HG02571 (cell line): ENCODE data around the gene SEMG2.

Source experiments
- ATAC-seq: cut with Tn5 transposase; IDR thresholded peaks from one replicate; pipeline ENCODE4 v1.9.1; 2021; ENCODE audit warnings: mild to moderate bottlenecking, moderate library complexity; ENCODE audit not compliant: unreplicated experiment

SEMG2 gene, protein sequence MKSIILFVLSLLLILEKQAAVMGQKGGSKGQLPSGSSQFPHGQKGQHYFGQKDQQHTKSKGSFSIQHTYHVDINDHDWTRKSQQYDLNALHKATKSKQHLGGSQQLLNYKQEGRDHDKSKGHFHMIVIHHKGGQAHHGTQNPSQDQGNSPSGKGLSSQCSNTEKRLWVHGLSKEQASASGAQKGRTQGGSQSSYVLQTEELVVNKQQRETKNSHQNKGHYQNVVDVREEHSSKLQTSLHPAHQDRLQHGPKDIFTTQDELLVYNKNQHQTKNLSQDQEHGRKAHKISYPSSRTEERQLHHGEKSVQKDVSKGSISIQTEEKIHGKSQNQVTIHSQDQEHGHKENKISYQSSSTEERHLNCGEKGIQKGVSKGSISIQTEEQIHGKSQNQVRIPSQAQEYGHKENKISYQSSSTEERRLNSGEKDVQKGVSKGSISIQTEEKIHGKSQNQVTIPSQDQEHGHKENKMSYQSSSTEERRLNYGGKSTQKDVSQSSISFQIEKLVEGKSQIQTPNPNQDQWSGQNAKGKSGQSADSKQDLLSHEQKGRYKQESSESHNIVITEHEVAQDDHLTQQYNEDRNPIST

DNA sequence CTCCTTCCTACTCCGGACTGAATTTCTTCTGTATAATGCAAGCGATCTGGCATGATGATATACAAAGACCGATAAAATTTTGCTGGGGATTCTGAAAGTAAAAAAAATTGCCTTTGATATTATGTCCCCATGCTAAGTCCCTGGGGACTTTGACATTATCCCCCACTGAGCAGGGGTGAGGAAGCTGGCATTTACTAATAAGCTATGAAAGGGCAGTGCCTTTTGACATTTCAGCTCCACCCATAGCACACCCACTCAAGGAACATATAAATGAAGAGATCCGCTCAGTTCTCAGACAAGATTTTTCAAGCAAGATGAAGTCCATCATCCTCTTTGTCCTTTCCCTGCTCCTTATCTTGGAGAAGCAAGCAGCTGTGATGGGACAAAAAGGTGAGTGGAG is at the start of gene SEMG2:
SEMG2 (plus strand) TSS at position 298 of the 400 bp plus-strand sequence; CDS start at position 315, 17 bp downstream.
- no peak for ATAC-seq

DNA sequence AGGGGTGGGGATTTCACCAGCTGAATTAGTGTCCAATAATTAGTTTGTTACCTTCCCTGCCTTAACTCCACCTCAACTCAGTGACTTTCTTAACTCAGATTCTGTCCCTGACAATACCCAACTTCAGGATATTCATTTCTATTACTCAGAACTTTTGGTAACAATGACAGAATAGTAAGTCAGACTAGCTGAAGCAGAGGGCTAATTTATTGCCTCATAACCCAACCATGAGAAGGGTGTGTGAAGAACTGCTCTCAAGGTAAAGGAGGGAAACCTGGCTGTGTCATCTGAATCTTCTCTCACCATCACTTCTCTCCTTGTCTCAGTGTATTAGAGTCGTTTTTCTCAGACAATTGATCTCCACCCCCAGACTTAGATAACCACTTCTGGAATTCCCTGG is 47.7 kb upstream of the SEMG2 start:
- ATAC-seq = no peak

DNA sequence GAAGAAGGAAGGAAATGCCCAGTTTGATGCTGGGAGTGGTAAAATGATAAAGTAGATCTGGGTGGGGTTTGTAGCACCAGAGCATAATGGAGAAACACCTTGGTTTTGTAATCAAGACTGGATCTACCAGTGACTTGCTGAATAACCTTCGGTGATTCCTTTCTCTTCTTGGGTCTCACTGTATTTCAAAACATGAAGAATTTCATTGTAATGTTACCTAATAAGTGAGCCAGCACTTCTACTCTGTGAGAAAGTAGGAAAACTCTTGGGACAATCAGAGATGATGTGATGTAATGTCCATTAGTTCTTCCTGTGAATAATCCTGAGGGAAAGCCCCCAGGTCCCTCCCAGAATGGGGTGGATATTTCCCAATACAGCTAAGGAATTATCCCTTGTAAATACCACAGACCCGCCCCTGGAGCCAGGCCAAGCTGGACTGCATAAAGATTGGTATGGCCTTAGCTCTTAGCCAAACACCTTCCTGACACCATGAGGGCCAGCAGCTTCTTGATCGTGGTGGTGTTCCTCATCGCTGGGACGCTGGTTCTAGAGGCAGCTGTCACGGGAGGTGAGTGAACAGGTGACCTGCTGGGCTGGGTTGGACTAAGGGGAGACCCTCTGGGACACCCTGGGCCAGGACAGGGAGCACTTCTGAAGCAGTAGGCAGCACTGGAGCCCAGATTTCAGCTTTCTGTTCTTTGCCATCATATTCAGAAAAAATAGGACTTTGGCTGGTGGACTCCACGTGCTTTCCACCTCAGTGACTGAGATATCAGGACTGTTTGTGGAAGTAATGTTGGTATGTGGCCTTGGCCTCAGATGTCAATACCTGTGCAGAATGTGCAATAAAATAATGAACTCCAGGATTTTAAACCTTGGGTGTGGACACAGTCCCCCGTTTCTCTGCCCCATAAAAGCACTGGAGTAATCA is 46.5 kb upstream of the SEMG2 start, which contains the start of gene PI3:
PI3 (plus strand) TSS at position 469 of the 931 bp plus-strand sequence; CDS start at position 490, 21 bp downstream.
- ATAC-seq = no peak

DNA sequence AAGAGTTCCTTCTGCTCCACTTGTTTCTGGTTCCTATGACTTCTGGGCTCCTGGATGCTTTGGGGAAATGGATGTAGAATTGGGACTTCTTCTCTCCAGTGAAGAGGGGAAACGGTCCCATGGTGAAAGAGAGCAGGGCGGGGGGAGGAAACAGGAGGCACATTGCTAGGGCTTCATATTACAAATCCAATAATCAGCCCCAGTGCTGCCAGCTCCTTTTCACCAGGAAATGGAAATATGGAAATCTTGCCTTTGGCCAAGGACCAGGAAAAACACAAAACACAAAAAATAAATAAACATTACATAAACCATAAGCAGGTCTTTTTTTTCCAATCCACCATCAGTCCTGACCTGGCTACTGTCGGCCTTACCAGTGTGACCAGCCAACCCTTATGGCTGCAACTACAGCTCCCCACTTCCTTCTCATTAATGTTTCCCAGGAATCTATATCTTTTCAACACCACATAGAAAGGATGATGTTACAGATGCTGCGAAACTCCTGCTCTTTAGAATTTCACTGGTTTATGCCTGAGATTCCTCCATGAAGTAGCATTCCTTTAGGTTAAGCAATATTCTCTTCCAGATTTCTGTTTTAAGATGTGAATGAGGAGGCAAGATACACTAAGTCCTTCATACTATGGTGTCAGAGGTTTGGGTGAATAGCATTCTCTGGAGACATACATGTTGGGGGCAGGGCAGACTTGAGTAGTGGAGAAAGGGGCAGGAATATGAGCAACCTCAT is 44.5 kb upstream of the SEMG2 start:
- ATAC-seq = no peak

DNA sequence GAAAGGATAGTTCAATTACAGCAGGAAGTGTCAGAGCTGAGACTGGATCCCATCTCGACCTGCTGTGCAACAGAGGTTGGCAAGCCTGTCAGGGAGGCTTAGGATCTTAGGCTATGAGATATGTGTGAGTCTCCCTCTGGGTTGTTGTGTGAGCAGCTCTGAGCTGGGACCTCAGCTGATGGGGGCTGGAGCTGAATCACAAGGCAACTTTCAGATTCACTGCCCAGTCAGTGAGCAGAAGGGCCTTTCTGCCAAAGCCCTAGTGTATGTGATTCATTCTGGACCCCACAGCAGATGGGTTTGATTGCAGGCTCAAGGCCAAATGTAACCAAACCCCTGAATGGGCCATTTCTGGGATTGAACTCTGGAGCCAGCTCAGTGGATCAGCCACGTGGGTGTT is 42.0 kb upstream of the SEMG2 start:
- no peak for ATAC-seq

DNA sequence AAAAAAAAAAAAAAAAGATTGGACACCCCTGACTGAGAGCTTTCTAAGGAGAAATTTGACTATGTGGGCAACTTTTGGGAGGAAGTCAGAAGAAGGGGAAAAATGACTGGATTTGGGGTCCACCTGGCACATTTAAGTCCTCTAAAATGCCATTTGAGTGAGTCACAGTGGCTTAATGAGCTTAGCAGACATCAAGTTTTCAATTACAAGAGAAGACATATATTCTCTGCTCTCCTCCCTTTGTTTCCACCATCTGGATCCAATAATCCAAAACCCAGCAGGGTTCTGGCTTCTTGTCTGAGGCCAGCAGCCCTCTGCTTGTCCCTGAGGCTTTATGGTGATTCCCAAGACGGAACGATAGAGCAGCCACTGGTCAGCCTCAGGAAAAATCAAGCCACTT is 39.5 kb upstream of the SEMG2 start:
- no peak for ATAC-seq

DNA sequence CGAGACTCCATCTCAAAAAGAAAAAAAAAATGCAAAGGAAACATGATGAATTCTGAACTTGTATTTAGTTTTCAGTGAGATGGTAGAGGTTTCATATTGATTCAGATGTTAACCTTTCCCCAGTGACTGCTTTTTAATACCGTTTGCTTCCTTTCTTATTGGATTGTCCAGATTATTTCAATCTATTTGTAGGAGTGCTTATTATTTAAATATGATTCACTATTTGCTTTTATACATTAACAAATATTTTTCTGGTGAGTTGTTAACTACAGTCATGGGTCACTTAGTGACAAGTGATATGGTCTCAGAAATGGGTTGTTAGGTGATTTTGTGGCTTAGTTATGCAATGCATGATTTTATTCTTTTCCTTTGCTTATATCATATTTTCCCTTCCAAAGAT is 38.1 kb upstream of the SEMG2 start:
- no peak for ATAC-seq

DNA sequence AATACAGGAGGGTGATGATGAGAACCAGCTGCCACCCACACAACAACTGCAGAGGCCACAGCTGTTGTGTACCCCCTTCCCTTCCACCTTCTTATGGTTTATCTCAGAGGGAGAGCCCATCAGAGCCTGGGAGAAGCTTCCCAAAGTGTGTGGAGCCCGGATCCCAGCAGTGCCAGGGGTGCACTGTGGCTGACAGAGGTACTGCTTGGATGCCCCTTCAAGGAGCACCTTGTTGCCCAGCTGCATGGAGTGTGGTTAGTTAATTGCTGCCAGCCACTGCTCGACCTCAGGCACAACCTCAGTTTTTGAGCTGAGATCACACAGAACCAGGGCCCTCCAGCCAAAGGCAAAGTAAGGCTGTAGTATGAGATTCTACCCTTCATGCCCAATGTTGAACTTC is 33.5 kb upstream of the SEMG2 start:
- ATAC-seq = no peak

DNA sequence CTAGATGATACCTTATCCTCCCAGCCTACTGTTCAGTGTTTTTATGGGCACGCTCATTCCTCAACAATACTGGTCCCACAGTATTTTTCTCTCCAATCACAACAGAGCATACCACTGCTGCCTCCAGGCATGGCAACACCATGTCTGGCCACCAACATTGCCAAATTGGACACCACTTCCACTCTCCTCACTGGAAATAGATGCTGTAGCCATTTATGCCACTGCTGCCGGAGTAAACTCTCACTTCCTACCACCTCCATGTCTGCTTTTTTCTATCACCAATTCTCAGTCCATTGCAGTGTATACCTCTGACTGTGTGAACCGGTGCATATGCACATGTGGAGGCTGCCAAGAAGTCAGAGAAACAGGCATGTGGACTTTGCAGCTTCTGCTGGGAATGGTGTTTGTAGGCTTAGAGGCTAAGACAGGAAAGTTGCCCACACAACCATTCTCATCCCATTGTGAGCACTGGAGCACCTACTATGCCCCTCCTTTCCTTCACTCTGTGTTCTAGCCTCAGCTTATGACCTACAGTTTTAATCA is 32.0 kb upstream of the SEMG2 start:
- no peak for ATAC-seq

DNA sequence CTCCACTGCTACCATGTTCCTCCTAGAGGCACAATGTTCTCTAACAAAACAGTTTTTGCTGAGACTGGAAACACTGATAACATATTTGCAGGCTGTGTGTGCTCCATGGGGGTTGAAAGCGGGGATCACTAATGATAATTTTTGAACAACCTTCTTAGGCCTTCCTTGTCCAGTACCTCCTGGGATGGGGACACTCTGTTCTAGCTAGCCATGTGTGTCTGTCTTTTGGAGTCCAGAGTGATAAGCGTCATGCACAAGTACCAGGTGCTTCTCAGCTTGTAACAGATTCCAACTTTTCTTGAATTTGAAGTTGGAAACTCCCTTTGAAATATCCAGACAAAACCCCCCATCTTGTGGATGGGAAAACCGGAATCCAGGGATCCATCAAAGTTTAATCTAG is 31.3 kb upstream of the SEMG2 start:
- ATAC-seq = no peak

DNA sequence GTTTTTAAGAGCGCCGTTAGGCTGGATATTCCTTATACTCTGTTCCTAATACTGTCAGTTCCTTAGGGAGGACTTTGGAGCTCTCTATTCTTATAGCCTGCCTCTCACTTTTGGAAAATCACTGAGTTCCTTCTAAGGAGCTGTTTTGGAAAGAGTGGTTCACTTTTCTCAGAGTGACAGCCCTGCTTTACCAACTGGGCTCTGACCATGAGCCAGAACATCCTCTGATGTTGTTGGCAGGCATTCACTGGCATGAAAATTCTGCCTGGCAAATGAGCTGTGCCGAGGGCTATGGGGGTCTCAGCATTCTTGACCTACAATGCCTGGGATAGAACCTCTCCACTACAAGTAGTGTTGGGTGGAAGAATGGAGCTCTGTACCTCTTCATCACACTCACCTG is 29.2 kb upstream of the SEMG2 start:
- ATAC-seq = no peak

DNA sequence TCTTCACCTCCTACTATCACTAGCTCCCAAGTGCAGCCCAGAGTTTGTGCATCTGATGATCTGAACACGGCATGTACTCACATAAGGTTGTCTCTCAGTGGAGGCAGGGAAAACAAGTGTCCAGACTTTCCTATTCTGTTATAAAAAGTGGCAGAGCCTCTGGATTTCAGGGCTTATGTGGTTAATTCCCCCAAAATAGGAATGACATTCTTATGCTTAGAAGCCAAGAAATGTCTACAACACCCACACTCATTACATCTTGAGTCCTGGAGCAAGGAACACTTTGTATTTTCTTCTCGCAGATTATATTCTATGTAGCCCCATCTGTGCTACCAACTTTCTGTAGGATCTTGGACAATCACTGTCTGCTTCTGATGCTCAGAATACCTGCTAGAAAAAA is 27.8 kb upstream of the SEMG2 start:
- no peak for ATAC-seq

DNA sequence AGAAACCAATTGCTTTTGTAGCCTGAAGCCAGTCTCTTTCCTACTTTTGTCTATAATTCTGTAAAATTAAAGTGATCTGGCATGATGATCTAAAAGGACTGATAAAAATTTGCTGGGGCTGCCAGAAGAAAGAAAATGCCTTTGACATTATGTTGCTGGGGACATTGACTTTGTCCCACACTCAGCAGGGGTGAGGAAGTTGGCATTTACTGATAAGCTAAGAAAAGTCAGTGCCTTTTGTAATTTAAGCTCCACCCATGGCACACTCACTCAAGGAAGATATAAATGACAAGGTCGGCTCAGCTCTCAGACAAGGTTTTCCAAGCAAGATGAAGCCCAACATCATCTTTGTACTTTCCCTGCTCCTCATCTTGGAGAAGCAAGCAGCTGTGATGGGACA is 14.4 kb upstream of the SEMG2 start, which contains the start of gene SEMG1:
SEMG1 (plus strand) TSS at position 309 of the 400 bp plus-strand sequence; CDS start at position 330, 21 bp downstream.
- ATAC-seq = no peak

DNA sequence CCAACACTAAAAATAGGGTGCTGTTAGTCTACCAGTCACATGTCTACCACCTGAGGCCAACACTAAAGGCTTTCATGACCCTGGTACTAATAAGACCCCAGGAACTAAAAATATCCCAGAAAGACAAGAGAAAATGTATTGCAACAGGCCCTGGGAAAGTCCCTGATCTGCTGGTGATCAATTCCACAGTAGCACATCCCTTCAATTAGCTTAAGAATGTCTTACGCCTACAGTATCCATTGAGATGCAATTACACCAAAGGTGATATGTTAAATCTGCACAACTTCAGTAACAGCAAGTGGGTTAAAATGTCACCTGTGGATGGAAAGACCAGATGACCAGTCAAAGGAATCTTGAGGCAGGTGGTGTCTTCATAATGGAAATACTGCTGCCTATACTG is 11.2 kb upstream of the SEMG2 start:
- no peak for ATAC-seq

DNA sequence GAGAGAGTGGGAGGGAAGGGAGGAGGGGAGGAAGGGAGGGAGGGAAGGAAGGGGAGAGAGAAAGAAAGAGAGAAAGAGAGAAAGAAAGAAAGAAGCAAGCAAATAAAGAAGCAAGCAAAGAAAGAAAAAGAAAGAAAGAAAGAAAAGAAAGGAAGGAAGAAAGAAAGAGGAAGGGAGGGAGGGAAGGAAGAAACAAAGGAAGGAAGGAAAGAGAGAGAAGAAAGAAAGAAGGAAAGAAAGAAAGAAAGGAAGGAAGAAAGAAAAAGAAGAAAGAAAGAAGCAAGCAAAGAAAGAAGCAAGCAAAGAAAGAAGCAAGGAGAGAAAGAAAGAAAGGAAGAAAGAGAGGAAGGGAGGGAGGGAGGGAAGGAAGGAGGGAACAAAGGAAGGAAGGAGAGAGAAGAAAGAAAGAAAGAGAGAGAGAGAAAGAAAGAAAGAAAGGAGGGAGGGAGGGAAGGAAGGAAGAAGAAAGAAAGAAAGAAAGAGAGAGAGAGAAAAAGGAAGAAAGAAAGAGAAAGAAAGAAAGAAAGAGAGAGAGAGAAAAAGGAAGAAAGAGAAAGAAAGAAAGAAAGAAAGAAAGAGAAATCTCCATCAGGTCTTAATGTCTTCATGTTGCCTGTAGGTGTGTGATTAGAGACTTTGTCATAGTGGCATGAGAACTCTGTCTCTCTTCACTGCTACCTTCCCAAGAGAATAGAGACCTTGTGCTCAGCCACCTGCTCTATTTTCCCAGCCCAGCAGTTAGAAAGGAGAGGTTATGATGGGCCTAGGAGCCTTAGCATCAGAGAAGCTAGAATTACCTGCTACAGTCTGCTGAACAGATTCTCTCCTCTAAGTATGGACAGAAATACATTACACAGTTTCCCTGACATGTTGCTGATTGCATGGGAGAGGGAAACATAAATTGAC is 9.4 kb upstream of the SEMG2 start:
- no peak for ATAC-seq

DNA sequence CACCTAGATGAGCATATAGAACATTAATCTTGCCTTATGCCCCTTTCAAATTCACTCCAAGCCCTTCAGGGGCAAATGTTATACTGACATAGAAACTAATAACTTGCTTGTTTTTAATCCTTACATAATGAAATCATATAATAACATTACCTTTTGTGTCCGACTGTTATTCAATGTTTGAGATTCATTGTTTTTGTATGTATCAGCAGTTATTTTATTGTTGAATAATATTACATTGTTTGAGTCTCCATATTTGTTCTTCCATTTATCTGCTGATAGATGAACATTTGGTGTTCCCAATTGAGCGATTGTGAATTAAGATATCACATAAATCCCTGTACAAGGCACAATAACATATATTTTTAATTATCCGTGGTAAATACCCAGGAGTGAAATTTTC is 8.3 kb upstream of the SEMG2 start:
- no peak for ATAC-seq

DNA sequence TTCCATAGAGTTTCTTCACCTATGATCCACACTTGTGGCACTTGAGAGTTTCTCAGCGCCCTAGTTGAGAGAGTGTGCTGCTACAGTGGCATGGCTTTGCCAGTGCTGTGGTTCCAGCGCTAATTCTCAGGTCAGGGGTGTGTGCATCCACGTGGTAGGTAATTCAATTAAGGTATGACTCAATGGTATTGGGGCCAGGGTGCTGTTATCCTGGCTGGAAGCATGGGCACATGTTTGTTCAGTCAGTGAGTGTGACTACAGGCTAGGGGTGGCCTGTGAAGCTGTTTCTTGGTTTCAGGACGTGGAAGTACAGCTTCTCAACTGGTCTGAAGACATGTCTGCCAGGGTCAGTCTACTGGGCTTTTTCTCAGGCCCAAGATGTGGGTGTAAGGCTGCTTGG is 3.0 kb upstream of the SEMG2 start:
- no peak for ATAC-seq

DNA sequence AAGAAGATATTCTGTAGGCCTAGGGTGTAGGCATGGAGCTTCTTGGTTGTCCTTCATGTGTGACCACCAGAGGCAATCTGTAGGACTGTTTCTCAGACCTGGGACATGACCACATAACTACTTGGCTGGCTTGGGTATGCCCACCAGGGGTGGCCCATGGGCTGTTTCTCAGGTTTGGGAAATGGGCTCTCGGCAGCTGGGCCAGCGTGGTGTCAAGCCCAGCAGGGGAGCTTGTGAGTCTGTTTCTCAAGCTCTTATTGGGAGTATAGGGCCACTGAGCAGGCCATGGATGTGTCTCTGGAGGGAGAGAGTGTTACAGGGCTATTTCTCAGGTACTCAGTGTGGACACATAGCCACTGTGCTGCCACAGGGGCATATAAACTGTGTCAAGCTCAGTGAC is 2.5 kb upstream of the SEMG2 start:
- ATAC-seq = no peak

DNA sequence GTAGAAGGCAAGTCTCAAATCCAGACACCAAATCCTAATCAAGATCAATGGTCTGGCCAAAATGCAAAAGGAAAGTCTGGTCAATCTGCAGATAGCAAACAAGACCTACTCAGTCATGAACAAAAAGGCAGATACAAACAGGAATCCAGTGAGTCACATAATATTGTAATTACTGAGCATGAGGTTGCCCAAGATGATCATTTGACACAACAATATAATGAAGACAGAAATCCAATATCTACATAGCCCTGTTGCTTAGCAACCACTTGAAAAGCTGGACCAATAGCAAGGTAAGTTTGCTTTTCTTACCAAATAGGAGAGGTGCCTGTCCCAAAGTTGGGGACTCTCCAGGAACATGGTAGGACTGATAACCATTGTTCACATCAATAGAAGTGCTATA is 2.0 kb downstream of the SEMG2 start:
- ATAC-seq = no peak
